DND-41 (cell line): ENCODE data around the gene ERC1.

Experiments
- ATAC-seq: fragments of 200-7000 bp; cut with Tn5 transposase; 3 replicates; pipeline ENCODE4 v1.9.1; 2021; ENCODE audit warnings: low read depth; ENCODE audit not compliant: insufficient read depth
- DNase-seq: peaks from one replicate; pipeline ENCODE4 v3.0.0-alpha.2; 2020
- H2AFZ ChIP-seq: 2 replicates; pipeline ENCODE4 v1.6.0; 2012; ENCODE audit warnings: low read depth, low read length
- H3K27ac ChIP-seq: 2 replicates; pipeline ENCODE4 v1.5.1; 2012; ENCODE audit warnings: low read length, inconsistent platforms
- H3K27me3 ChIP-seq: fragments of 200-600 bp; sonication (generic); 2 replicates; pipeline ENCODE4 v1.6.0; 2012; ENCODE audit warnings: low read length, mild to moderate bottlenecking, inconsistent platforms; ENCODE audit not compliant: insufficient read depth, poor library complexity
- H3K36me3 ChIP-seq: 2 replicates; pipeline ENCODE4 v1.5.1; 2012; ENCODE audit warnings: low read length, inconsistent platforms; ENCODE audit not compliant: insufficient read depth
- H3K4me1 ChIP-seq: 2 replicates; pipeline ENCODE4 v1.5.1; 2012; ENCODE audit warnings: mild to moderate bottlenecking, low read length; ENCODE audit not compliant: insufficient read depth
- H3K4me2 ChIP-seq: 2 replicates; pipeline ENCODE4 v1.6.0; 2012; ENCODE audit warnings: mild to moderate bottlenecking, moderate library complexity, low read length, inconsistent platforms; ENCODE audit not compliant: insufficient read depth
- H3K4me3 ChIP-seq, 2 experiments: fragments of 200-600 bp in 1 of 2; shearing (Covaris generic) in 1 of 2; 2 replicates each; pipeline ENCODE4 v1.5.1; 2012 to 2016; ENCODE audit warnings: inconsistent platforms in 2 of 2, low read length in 2 of 2, mild to moderate bottlenecking in 2 of 2, low read depth in 1 of 2, moderate library complexity in 1 of 2
- H3K79me2 ChIP-seq: 2 replicates; pipeline ENCODE4 v1.6.0; 2012; ENCODE audit warnings: low read length, inconsistent platforms; ENCODE audit not compliant: insufficient read depth
- H3K9ac ChIP-seq: 2 replicates; pipeline ENCODE4 v1.6.0; 2012; ENCODE audit warnings: low read depth, mild to moderate bottlenecking, inconsistent platforms, low read length, moderate library complexity
- H3K9me3 ChIP-seq: 2 replicates; pipeline ENCODE4 v1.5.1; 2012; ENCODE audit warnings: low read length, moderate library complexity, mild to moderate bottlenecking, inconsistent platforms; ENCODE audit not compliant: insufficient read depth, severe bottlenecking
- H4K20me1 ChIP-seq: 2 replicates; pipeline ENCODE4 v1.6.0; 2012; ENCODE audit warnings: low read length; ENCODE audit not compliant: insufficient read depth
- CTCF ChIP-seq: IDR thresholded peaks from 2 replicates; pipeline ENCODE4 v1.5.1; 2012; ENCODE audit warnings: borderline replicate concordance, low read length, moderate library complexity, mild to moderate bottlenecking; ENCODE audit not compliant: poor library complexity, severe bottlenecking; ENCODE audit errors: extremely low read depth
- EZH2 ChIP-seq: IDR thresholded peaks from 3 replicates; pipeline ENCODE4 v1.6.1; 2012; ENCODE audit warnings: borderline replicate concordance, low read depth, mild to moderate bottlenecking, moderate library complexity, low read length, inconsistent platforms; ENCODE audit not compliant: severe bottlenecking

The ERC1 gene

GRCh38 chr12:1325666-1326065 is 334.6 kb downstream of the ERC1 start:
- H3K4me1 ChIP-seq, result no peaks in the 10 kb centered on the region
- no peak overlapping the region for H3K27ac ChIP-seq
- H3K4me2 ChIP-seq, result no peak overlapping the region
- no peak overlapping the region for H3K9ac ChIP-seq
- H2AFZ ChIP-seq, result no peak overlapping the region
- no peaks in the 10 kb centered on the region for H3K79me2 ChIP-seq
- no peaks in the 10 kb centered on the region for H3K27me3 ChIP-seq
- no peaks in the 10 kb centered on the region for H3K36me3 ChIP-seq
- ATAC-seq (no peak), DNase-seq (no peak)
- no peak for TF ChIP-seq EZH2
- TF ChIP-seq CTCF, result no peak
- no peaks in the 10 kb centered on the region for H4K20me1 ChIP-seq
- no peak overlapping the region for H3K4me3 ChIP-seq
- H3K9me3 ChIP-seq, result no peaks in the 10 kb centered on the region

- no peak for TF ChIP-seq CTCF
- TF ChIP-seq EZH2, result no peak
- no peaks in the 10 kb centered on the region for H4K20me1 ChIP-seq
- H3K9me3 ChIP-seq, result no peaks in the 10 kb centered on the region
- H3K79me2 ChIP-seq, result no peaks in the 10 kb centered on the region
- no peaks in the 10 kb centered on the region for H3K36me3 ChIP-seq
- ATAC-seq, result no peak
- no peak overlapping the region for H3K4me3 ChIP-seq
- no peak overlapping the region for H3K9ac ChIP-seq
- H3K27me3 ChIP-seq, result no peaks in the 10 kb centered on the region
- H3K27ac ChIP-seq, result no peak overlapping the region
- no peak overlapping the region for H3K4me2 ChIP-seq
- DNase-seq, result no peak
- no peak overlapping the region for H2AFZ ChIP-seq
- H3K4me1 ChIP-seq, result no peaks in the 10 kb centered on the region
These were observed 335.2 kb downstream of the ERC1 start for GRCh38 chr12:1326258-1326657.

- no peak for ATAC-seq
- H4K20me1 ChIP-seq, result no peaks in the 10 kb centered on the region
- TF ChIP-seq CTCF (no peak), EZH2 (no peak)
These were observed 337.4 kb downstream of the ERC1 start for GRCh38 chr12:1328391-1328790.

GRCh38 chr12:1329784-1330476 is 338.9 kb downstream of the ERC1 start:
- Histone ChIP-seq H3K27me3 (no peaks in the 10 kb centered on the region), H3K4me2 (no peak overlapping the region), H2AFZ (no peak overlapping the region), H3K79me2 (no peaks in the 10 kb centered on the region), H4K20me1 (no peaks in the 10 kb centered on the region), H3K27ac (no peak overlapping the region), H3K4me1 (no peaks in the 10 kb centered on the region), H3K9me3 (no peaks in the 10 kb centered on the region), H3K36me3 (no peaks in the 10 kb centered on the region), H3K4me3 (no peak overlapping the region), H3K9ac (no peak overlapping the region)
- DNase-seq (no peak), ATAC-seq (no peak)
- TF ChIP-seq EZH2 (no peak), CTCF (no peak)

More at GRCh38 chr12:1328391-1328790, 337.4 kb downstream of the ERC1 start:
- H3K4me3 ChIP-seq, result no peak overlapping the region
- H3K4me1 ChIP-seq, result no peaks in the 10 kb centered on the region
- H3K27ac ChIP-seq, result no peak overlapping the region
- DNase-seq, result no peak
- H3K36me3 ChIP-seq, result no peaks in the 10 kb centered on the region
- H3K79me2 ChIP-seq, result no peaks in the 10 kb centered on the region
- no peak overlapping the region for H2AFZ ChIP-seq
- no peaks in the 10 kb centered on the region for H3K9me3 ChIP-seq
- H3K4me2 ChIP-seq, result no peak overlapping the region
- no peaks in the 10 kb centered on the region for H3K27me3 ChIP-seq
- no peak overlapping the region for H3K9ac ChIP-seq
